Stimulated activated CD8-positive, alpha-beta memory T cell treated with anti-CD3 and anti-CD28 coated beads, Interleukin-12 subunit alpha, Interleukin-12 subunit beta, amount 100 ng/mL, for 24 hours (primary cell): ENCODE results near the gene GATA3.

ENCODE experiments used
- DNase-seq: peaks from one replicate; pipeline ENCODE4 v3.0.0-alpha.2; 2020; ENCODE audit errors: extremely low read depth

The GATA3 gene

DNA sequence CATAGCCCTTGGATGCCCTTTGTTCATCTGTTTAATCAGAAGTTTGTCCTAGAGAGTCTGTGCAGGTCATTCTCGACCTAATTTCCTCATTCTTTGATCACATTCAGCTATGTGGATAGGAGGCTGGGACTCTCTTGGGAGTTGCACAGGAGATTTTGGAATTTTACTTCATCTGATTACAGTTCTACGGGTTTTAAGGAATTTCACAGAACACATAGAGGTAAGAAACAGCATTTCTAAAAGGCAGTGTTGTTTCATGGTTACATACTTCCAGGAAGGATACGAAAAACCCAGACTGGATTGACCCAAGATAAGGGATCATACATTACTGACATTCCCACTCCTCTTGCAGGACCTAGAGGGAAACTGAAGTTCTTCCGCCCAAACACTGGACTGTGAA, 45.9 kb downstream of the GATA3 start:
- DNase-seq: no peak

DNA sequence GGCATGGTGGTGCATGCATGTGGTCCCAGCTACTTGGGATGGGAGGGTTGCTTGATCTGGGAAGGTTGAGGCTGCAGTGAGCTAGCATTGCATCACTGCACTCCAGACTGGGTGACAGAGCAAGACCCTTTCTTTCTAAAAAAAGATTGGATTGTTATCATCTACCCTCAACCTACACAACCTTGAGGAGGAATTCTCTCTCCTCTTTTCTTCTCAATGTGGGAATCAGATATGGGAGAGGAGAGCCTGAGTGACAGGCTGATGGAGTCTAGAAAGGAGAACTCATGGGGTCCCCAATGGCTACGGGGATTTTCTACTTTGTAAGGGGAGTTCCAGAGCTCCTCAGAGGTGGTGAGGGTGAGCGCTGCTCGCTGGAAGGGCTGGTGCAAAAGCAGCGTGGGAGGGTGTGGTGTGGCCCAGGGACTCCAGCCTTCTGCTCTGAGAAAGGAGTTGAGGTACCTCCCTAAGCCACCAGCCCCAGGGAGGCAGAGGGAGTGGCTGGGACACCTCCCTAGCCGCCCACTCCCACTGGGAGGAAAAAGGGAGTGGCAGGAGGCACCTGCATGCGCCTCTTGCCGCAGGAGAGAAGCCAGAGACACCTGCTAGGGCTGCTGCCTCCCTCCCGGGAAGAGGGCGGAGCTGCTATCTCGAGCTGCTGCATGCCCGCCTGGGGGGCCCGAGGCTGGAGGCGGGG, 48.4 kb downstream of the GATA3 start:
- no peak for DNase-seq

DNA sequence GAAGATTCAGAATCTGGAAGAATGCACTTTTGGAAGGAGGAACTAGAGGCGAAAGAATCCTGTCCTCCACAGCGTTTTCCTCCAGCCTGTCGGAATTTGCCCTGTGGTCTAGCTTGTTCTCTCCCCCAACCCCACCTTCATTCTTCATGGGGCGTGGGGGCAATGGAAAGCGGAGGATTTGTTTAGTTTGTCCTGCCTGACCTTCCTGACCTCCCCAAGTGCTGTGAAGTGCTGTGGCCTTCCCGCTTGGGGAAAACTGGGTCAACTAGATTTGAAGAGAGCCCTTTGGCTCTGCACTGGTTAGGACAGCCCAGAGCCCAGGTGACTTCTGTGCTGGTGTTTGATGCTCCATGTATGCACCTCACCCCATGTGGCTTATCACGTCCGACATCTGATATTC, 49.1 kb downstream of the GATA3 start:
- no peak for DNase-seq

DNA sequence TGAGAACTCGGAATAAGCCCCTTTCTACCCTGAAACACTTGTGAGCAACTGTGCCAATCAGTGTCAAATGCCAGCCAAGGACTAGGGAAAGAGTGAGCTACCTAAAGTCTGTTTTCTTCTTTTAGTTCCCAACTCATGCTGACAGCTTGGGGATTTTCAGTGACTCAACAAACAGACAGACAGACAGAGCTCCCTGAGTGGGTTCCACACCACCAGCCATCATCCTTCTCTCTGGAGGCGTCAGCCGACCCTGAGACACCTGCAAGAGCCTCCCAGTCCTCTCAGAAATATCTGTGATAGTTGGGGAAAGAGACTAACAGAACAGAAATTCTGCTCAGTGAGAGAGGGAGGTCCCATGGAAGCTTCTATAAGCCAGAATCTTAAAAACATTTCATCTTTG, 49.5 kb downstream of the GATA3 start:
- DNase-seq: no peak

DNA sequence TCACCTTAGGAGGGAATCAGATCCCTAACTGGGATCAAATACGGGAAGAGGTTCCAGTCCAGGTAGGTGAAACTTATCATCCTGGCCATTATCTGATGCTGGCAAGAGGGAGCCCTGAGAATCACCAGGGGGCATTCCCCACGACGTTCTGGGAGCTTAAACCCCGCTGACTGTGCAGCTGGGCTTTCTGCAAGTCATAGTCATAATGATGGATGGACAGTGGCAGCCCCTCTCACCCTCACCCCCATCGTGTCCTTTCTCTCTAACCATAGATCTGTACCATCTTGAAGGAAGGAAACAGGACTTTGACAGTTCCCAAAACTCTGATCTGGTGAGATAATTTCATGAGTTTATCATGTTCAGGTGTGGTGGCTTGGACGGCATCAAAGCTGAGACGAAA, 50.2 kb downstream of the GATA3 start:
- no peak for DNase-seq

DNA sequence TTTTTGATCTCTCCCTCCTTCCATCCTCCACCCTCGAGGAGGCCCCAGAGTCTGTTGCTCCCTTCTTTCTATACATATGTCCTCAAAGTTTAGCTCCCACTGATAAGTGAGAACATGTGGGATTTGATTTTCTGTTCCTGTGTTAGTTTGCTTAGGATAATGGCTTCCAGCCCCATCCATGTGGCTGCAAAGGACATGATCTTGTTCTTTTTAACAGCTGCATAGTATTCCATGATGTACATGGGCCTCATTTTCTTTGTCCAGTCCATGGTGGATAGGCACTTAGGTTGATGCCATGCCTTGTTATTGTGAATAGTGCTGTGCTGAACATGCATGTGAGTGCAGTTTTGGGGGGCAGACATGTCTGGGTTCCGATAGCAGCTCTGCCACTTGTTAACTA, 51.4 kb downstream of the GATA3 start:
- DNase-seq: no peak

DNA sequence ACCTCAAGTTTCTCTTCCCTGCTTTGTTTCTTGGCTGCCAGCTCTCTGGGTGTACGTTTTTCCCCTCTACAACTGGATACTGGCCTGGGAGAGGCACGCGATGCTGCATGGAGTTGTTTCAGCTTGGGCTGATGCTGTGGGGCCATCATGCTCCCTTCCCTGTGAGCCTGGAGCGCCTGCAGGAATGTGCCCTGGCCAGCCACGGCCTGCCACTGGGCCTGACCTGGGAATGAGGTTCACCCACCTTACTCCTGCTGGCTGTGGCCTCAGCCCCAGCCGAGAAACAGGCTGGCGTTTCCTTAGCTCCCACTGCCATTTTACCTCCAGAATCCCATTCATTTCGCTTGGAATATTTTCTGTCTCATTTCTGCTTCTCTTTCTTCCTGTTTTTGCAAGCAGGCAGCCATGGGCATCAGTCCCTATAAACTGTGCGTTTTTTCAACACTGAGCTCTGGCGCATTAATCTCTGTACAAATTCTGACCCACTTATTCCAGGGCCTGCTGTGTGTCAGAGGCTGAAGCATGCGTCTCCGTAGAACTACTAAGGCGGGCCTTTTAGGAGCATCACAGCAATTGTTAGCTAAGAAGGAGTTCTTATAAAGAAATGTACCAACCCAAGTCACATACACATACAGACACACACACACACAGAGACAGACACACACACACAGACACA, 57.9 kb downstream of the GATA3 start:
- DNase-seq: no peak

DNA sequence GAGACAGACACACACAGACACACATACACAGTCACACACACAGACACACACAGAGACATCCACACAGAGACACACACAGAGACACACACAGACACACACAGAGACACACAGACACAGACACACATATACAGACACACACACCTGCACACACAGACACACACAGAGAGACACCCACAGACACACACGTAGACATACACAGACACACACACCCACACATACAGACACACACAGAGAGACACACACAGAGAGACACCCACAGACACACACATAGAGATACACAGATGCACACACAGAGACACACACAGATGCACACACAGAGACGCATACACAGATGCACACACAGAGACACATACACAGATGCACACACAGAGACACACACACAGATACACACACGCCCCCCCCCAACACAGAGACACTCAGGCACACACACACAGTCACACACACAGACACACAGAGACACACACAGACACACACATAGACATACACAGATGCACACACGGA, 58.5 kb downstream of the GATA3 start:
- no peak for DNase-seq

DNA sequence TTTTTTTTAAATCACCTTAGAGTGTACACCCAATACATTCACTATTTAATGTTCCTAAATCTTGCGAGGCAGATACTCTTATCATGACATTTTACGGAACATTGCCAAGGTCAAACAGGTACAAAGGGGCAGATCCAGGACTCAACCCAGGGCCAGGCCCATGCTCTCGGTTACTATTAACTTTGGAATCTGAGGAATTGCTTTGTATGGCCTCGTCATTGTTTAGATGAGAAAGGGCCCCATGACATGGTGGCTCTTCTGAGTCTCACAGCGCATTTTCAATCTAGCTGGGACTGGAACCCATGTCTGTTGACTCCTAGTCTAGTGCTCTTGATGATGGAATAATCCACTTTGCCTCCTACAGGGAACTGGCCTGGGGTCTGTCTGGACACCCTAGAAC, 59.1 kb downstream of the GATA3 start:
- no peak for DNase-seq

DNA sequence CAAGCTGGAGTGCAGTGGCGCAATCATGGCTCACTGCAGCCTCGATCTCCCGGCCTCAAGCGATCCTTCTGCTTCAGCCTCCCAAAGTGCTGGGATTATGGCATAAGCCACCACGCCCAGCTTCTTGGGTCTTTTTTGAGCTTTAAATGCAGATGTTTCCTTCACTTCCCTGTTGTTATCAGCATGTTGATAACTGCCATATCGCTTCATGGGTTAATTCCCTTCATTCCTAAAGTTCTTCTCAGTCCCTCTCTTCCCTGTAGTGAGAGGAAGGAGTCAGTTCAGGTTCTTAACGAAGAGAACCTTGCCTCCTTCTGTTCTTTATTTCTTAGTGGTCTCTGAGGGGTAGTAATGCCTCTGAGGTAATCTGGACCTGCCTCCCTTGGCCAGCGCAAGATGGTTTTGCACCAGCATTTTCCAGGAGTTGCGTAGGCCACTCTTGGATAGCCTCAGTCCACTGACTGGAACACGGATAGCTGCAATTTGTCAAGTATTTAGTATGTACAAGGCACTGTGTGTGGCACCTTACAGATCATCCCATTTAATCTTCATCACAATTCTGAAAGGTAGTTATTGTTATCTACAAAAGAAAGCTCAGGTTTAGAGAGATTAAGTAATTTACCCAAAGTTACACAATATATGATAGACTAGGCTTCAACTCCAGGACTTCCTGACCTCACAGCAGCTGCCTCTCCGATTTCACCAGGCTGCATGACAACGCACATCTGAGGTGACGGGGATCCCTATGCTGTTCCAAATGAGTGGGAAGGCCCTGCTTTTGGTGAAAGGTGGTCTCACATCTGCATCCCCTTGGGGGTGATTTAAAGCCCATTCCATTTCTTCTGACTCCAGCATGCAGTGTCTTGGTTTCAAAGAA, 60.5 kb downstream of the GATA3 start:
- no peak for DNase-seq

DNA sequence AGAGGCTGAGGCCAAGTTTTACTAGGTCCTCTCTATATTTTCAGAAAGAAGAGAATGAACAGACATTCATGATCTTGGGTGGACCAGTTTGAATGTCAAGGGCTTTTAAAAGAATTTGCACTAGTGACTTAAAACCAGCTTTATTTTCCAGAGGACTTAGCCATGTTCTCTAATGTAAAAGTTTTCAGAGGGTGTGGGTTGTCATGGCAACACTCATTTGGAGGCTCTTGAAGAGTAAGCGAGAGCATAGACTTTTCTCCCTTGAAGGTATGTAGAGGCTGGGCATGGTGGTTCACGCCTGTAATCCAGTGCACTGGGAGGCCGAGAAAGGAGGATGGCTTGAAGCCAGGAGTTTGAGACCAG, 61.1 kb downstream of the GATA3 start:
- no peak for DNase-seq

DNA sequence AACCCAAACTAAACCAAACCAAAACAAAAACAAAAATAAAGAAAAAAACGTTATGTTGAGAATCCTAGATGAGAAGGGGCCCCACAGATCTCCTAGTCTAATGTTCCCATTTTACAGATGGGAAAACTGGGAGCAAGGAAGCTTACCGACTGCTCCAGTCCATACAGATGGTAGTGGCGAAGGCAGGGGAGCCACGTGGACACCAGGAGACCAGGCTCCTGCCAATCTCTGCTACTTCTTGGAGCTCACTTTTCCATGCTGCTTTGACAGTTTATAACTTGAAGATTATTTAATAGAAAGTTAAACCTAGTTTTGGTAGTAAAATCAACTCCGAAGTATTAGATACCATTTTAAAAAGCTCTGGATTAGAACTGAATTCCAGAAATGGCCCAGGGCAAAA, 62.0 kb downstream of the GATA3 start:
- no peak for DNase-seq

DNA sequence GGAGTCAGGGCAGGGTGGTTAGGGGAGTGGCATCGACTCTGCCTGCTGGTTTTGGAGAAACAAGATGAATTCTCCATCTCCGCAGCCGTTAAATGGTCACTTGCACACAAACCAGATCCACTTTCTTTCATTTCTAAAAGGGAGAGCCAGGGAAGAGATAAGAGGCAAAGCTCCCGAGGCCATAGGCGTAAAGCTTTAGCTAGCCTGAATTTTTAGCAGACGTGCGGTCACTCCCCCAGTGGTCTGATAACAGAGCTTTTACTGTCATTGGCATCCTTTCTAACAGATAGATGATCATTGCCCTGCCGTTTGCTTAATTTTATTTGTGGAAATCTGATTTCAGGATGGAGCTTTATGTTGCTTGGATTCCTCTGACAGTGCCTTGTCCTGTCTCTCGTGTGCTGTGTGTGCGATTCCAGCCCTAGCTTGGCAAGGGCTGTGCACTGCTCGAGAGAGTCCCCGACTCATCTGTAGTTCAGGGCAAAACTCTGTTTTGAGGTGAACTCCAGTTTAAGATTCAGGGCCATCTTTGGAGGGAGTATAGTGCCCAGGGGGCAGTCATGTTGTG, 62.5 kb downstream of the GATA3 start:
- DNase-seq: no peak

DNA sequence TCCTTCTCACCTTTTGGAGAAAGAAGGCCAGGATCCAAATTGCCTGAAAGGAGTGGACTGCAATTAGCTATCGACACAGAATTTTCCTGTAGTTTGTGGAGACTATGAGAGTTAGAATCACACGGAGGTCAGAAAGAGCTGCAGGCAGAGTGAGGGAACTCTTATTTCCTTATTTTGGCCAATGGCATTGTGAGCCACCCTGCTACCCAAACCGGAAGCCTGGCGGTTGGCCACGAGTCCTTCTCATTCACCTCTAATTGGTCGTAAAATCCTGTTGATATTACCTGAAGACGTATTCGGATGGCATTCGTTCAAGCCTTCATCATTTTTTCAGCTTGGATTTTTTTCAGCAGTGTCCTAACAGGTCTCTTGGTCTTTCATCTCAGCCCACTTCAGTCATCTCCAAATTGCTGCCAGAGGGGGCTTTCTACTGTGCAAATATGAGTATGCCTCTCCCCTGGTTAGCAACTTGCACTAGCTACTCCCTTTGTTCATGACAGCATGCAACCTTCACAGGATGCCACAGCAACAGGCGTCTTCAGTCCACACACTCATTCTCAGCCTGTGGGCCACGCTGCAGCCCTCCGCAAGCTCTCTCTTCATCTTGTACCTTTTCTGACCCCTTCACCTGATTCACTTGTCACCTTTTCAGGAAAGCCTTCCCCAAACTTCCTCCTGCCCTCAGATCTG, 66.9 kb downstream of the GATA3 start:
- no peak for DNase-seq

DNA sequence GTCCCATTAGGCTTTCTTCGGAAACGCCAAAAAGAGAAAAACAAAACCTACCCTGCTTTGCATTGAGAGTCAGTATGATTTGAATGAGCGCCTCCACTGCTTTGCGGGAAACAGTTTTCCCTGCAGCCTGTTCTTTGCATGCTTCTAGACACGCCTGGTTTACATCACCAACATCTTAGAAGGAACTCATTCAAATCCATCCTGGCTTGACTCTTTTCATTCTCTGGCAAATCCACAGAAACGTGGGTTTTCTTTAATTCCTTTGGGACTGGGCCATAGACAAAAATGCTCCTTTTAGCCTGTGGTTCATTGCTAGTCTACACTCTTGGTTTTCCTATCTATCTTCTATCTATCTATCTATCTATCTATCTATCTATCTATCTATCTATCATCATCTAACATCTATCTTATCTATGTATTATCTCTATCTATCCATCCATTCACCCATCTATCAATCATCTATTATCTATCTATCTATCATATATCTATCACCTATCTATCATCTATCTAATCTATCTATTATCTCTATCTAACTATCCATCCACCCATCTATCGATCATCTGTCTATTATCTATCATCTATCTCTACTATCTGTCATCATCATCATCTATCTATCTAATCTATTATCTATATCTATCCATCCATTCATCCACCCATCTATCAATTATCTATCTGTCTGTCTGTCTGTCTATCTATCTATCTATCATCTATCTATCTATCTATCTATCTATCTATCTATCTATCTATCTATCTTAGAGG, 68.3 kb downstream of the GATA3 start:
- no peak for DNase-seq

DNA sequence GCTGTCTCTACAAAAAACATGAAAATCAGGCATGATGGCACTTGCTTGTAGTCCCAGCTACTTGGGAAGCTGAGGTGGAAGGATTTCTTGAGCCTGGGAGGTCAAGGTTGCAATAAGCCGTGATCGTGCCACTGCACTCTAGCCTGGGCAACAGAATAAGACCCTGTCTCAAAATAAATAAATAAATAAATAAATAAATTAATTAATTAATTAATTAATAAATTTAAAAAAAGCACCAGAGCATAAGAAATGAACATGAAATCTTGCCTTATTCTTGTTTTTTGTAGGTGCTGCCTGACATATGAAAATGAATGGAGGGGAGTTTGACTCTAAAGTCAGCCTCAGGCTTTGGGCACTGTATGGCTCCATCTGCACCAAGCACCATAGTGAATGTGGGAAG, 69.9 kb downstream of the GATA3 start:
- no peak for DNase-seq
